ENCODE data around the gene TMEM89. TPM values are rescaled to one million over a fixed set of nuclear protein-coding genes. Genes with fewer than 3 reads are reported as not detected.

Gene TMEM89
- total and polyA plus RNA-seq, 2 donors (not counting 1 experiment from before 2014, with no cell fraction given), result not detected

DNA sequence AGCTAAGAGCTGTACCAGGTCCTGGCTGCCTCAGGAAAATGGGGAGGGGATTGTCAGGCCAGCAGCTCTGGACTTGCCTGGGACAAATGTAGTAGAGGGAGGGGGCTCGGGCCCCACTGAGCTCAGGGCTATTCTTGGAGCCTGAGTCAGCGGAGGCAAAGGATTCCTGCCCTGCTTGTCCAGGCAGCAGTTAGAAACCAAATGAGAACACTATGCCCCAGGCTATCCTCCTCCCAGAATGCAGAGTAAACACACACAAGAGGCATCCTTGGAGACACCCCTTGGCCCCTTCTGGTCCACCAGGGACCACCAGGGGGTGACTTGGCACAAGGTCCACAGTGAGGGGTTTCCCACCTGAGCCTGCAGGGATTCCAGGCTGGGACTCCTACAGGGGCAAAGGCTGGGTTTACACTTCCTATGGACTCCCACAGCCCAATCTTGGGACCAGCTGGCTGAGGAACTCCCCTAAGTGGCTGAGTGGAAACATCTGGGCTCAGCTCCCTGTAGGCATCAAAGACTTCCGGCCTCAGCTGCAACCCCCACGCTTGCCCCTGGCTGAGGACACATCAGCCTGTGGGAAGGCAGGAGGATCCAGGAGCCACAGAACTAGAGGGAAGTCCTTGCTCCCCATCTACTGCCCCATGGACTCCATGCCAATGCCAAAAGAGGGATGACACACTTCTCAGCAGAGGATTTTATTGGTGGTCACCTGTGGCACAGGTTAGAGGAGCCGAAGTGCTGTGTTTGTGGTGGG, 23.1 kb downstream of the TMEM89 start:
- peaks cover 9% of the 10 kb centered on the region for H3K4me1 Mint-ChIP-seq
- H4K20me1 ChIP-seq (ENCODE audit: control insufficient read depth, insufficient read depth, low read length, poor library complexity, severe bottlenecking), result no peaks in the 10 kb centered on the region
- TF ChIP-seq EZH2 (IDR thresholded peaks at IDR 0.05; ENCODE audit: borderline replicate concordance, insufficient read depth, low read depth, low read length, poor library complexity, severe bottlenecking), result no peak
- TF ChIP-seq, protein P1, sequence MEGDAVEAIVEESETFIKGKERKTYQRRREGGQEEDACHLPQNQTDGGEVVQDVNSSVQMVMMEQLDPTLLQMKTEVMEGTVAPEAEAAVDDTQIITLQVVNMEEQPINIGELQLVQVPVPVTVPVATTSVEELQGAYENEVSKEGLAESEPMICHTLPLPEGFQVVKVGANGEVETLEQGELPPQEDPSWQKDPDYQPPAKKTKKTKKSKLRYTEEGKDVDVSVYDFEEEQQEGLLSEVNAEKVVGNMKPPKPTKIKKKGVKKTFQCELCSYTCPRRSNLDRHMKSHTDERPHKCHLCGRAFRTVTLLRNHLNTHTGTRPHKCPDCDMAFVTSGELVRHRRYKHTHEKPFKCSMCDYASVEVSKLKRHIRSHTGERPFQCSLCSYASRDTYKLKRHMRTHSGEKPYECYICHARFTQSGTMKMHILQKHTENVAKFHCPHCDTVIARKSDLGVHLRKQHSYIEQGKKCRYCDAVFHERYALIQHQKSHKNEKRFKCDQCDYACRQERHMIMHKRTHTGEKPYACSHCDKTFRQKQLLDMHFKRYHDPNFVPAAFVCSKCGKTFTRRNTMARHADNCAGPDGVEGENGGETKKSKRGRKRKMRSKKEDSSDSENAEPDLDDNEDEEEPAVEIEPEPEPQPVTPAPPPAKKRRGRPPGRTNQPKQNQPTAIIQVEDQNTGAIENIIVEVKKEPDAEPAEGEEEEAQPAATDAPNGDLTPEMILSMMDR (IDR thresholded peaks at IDR 0.05), result no peak
- H3K9me3 ChIP-seq (ENCODE audit: control extremely low read depth in 1 of 3, control insufficient read depth in 2 of 3, insufficient read depth in 1 of 3, low read length in 2 of 3), result no peaks in the 10 kb centered on the region
- ChIA-PET CTCF (interaction anchor here (0.9 kb wide), 1 partner anchor 198 kb away, joined by 3 read pairs; no protein-coding TSS in a partner anchor), POLR2A (interaction anchor here (0.7 kb wide), 1 partner anchor 62 kb away, joined by 3 read pairs; no protein-coding TSS in a partner anchor)
- H3K27me3 Mint-ChIP-seq, result peaks cover 7% of the 10 kb centered on the region
- no peaks in the 10 kb centered on the region for H3K9me3 Mint-ChIP-seq (ENCODE audit: insufficient read depth)
- H3K79me2 ChIP-seq (ENCODE audit: control insufficient read depth, insufficient read depth, low read length), result no peaks in the 10 kb centered on the region
- H3K4me2 ChIP-seq (replicated peaks; ENCODE audit: low read depth, low read length, poor library complexity, severe bottlenecking), result no peak overlapping the region
- no peak overlapping the region for H3K4me3 Mint-ChIP-seq
- no peak overlapping the region for H3K27ac ChIP-seq (ENCODE audit: low read length in 2 of 2)
- H3K4me3 ChIP-seq (ENCODE audit: control extremely low read depth in 1 of 5, extremely low read depth in 1 of 5, insufficient read depth in 1 of 5, low read depth in 2 of 5, low read length in 4 of 5), result no peak overlapping the region
- ATAC-seq (ENCODE audit: low read depth), result no peak
- H3K27me3 ChIP-seq (replicated peaks in 1 of 4; ENCODE audit: control extremely low read depth in 1 of 4, control insufficient read depth in 3 of 4, insufficient read depth in 4 of 4, low read length in 3 of 4), result peaks cover 0 to 21% (median 6%) of the 10 kb centered on the region in 4 experiments
- no peak overlapping the region for H3K27ac Mint-ChIP-seq
- no peak for DNase-seq
- no peak overlapping the region for H2AFZ ChIP-seq (ENCODE audit: insufficient read depth, low read depth, low read length, poor library complexity, severe bottlenecking)
- no peak overlapping the region for H3K9ac ChIP-seq (ENCODE audit: low read length)
- intact Hi-C loops (cut with micrococcal nuclease), result no loop called here
- 75% methylated on average over 4 of the region's 5 CpGs for WGBS (ENCODE audit: insufficient coverage)
- H3K36me3 ChIP-seq (replicated peaks in 1 of 2; ENCODE audit: control extremely low read depth in 1 of 2, control insufficient read depth in 1 of 2, extremely low read depth in 1 of 2, insufficient read depth in 2 of 2, low read length in 1 of 2), result peaks cover 0 to 55% of the 10 kb centered on the region in 2 experiments
- peaks cover 4 to 9% of the 10 kb centered on the region in 2 donors for H3K4me1 ChIP-seq (ENCODE audit: control insufficient read depth in 2 of 2, insufficient read depth in 2 of 2, low read length in 2 of 2)

DNA sequence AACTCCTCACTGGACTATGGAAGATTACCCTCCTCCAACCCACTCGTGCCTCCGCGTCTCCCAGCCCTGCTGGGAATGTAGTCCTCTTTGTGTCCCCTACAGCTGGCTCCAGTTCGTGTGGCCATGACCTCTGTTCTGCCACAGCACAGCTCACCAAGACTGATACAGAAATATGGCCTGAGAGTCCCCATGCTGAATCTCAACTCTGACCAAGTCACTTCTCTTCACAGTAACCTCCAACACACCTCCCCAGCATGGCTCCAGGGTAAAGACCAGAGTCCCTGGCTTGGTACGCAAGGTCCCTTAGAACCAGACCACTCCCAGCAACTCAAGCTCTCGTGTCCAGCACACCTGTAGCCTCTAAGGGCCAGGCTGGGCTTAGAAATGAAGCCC, 24.2 kb downstream of the TMEM89 start:
- H3K9ac ChIP-seq (ENCODE audit: low read length), result no peak overlapping the region
- ATAC-seq (ENCODE audit: low read depth) (no peak), DNase-seq (no peak)
- ChIA-PET POLR2A (no interaction called here), CTCF (no interaction called here)
- Mint-ChIP-seq H3K9me3 (ENCODE audit: insufficient read depth) (no peaks in the 10 kb centered on the region), H3K4me1 (peaks cover 9% of the 10 kb centered on the region), H3K4me3 (no peak overlapping the region), H3K27me3 (peaks cover 14% of the 10 kb centered on the region), H3K27ac (peak overlapping the region; percentile 50)
- 93% methylated on average over 6 of the region's 6 CpGs for WGBS (ENCODE audit: insufficient coverage)
- no peak overlapping the region for H3K4me2 ChIP-seq (replicated peaks; ENCODE audit: low read depth, low read length, poor library complexity, severe bottlenecking)
- H3K79me2 ChIP-seq (ENCODE audit: control insufficient read depth, insufficient read depth, low read length), result no peaks in the 10 kb centered on the region
- peaks cover 0 to 32% (median 6%) of the 10 kb centered on the region in 4 experiments for H3K27me3 ChIP-seq (replicated peaks in 1 of 4; ENCODE audit: control extremely low read depth in 1 of 4, control insufficient read depth in 3 of 4, insufficient read depth in 4 of 4, low read length in 3 of 4)
- H3K4me3 ChIP-seq (ENCODE audit: control extremely low read depth in 1 of 5, extremely low read depth in 1 of 5, insufficient read depth in 1 of 5, low read depth in 2 of 5, low read length in 4 of 5), result no peak overlapping the region
- H4K20me1 ChIP-seq (ENCODE audit: control insufficient read depth, insufficient read depth, low read length, poor library complexity, severe bottlenecking), result no peaks in the 10 kb centered on the region
- no peak overlapping the region for H3K27ac ChIP-seq (ENCODE audit: low read length in 2 of 2)
- TF ChIP-seq EZH2 (IDR thresholded peaks at IDR 0.05; ENCODE audit: borderline replicate concordance, insufficient read depth, low read depth, low read length, poor library complexity, severe bottlenecking), result no peak
- TF ChIP-seq, protein P1 (IDR thresholded peaks at IDR 0.05), result no peak
- intact Hi-C loops (cut with micrococcal nuclease), result no loop called here
- peaks cover 4 to 9% of the 10 kb centered on the region in 2 donors for H3K4me1 ChIP-seq (ENCODE audit: control insufficient read depth in 2 of 2, insufficient read depth in 2 of 2, low read length in 2 of 2)
- H2AFZ ChIP-seq (ENCODE audit: insufficient read depth, low read depth, low read length, poor library complexity, severe bottlenecking), result no peak overlapping the region
- no peaks in the 10 kb centered on the region for H3K9me3 ChIP-seq (ENCODE audit: control extremely low read depth in 1 of 3, control insufficient read depth in 2 of 3, insufficient read depth in 1 of 3, low read length in 2 of 3)
- peaks cover 0 to 45% of the 10 kb centered on the region in 2 experiments for H3K36me3 ChIP-seq (replicated peaks in 1 of 2; ENCODE audit: control extremely low read depth in 1 of 2, control insufficient read depth in 1 of 2, extremely low read depth in 1 of 2, insufficient read depth in 2 of 2, low read length in 1 of 2)
